Islet of Langerhans (tissue), 1 donor: ENCODE results near the gene TXNDC2.
"Not testable (repeated sequence)": the region's sequence is repeated elsewhere in the genome, so short reads cannot be mapped to it uniquely, and the experiment has no call there.

Experiments
- FAIRE-seq: peaks from one replicate; lab custom pipeline; 2011; peaks lifted over from hg19 to GRCh38; lab: Jason Lieb, UNC

Gene TXNDC2

DNA sequence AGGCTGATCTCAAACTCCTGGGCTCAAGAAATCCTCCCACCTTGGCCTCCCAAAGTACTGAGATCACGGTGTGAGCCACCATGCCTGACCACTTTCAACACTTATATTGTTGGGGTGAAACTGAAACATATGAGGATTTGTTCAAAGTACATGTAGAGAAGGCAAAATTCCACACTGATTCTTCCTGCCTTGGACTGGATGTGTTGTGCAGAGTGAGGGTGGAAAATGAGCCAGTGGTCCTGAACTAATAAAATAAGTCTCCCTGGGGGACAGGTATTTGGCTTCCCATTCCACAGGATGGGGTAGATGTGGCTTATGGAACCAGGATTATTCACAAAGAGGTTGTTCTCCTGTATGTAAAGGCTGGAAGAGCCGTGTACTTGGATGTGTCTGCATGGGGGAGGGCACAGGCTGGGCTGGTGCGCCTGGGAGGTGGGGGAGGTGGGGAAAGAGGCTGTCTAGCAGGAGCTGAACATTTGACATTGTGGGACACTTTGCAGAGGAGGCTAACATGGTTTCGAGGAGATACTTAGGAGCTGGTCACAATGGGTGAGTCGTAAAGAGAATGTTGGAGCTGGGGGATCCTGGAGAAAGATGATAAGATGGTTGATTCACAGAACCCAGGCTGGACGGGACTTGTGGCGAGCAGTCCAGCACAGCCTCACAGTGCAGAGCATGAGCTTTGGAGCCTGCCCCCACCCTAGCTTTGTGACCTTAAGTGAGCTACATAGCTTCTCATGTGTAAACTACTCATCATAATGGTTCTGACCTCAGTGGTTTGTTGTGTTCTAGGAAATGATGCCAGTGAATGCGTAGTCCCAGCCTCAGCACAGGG lies at the start of gene TXNDC2:
TXNDC2 (plus strand) TSS at position 804 of the 835 bp plus-strand sequence. CDS start 708 bp downstream, outside the sequence.
- no peak for FAIRE-seq

DNA sequence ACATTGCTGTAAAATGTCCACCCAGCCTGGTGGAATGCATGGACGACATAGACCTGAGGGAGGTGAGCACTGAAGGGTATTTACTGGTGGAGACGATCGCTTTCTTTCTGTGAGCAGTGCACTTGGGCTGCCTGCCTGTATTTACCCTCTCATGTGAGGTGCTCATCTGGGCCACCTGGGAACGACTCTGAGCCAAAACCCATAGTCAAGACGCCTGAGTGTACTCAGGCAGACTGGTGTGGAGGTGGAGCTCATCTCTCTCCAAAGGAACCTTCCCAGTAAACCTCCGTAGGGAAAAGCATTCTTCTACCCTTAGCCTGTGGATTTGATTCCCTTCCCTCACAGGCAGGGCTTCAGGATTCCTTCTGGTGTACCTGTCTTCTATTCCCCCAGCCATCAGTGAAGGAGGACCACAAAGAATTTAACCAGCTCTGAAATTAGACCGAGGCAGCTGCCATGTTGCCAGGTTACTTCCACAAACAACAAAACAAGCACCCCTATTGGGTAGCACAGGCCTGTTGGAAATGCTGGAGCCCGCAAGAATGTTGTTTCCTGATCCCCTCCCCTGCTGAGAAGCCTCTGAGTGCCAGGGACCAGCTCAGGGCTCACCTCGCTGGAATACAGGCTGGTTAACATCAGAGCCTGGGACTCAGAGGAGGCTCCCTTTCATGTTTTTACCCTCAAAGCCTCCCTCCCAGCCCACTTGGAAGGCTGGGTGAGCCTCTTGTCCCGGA lies 47.5 kb upstream of the TXNDC2 start:
- FAIRE-seq, result no peak

DNA sequence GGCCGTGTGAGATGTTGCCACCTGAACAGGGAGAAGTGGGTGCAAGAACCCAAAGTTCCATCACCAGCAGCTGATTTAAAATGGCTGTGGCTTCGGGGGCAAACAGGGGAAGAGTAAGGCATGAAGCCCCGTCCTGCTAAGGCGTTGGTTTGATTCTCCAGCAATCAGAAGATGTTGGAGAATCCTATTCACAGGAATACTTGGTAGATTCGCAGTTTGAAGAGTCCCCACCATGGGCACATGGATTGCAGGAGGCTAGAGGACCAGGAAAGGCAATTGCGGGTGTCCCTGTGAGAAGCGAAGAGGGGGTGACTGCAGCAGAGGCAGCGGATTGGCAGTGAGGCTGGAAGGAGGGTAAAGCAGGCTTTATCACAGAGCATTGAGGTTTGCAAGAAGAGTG lies 46.6 kb upstream of the TXNDC2 start:
- no peak for FAIRE-seq

- no peak for FAIRE-seq
Measured at GRCh38 chr18:9839853-9840252, 45.9 kb upstream of the TXNDC2 start.

GRCh38 chr18:9841752-9842151 lies 44.0 kb upstream of the TXNDC2 start:
- FAIRE-seq, result no peak

- FAIRE-seq, result no peak
Measured at GRCh38 chr18:9842448-9842847, 43.3 kb upstream of the TXNDC2 start.

- no peak for FAIRE-seq
Measured at GRCh38 chr18:9845256-9845655, 40.5 kb upstream of the TXNDC2 start.

GRCh38 chr18:9846162-9846925 lies 39.4 kb upstream of the TXNDC2 start:
- no peak for FAIRE-seq

- no peak for FAIRE-seq
Measured at GRCh38 chr18:9848170-9848879, 37.4 kb upstream of the TXNDC2 start.

DNA sequence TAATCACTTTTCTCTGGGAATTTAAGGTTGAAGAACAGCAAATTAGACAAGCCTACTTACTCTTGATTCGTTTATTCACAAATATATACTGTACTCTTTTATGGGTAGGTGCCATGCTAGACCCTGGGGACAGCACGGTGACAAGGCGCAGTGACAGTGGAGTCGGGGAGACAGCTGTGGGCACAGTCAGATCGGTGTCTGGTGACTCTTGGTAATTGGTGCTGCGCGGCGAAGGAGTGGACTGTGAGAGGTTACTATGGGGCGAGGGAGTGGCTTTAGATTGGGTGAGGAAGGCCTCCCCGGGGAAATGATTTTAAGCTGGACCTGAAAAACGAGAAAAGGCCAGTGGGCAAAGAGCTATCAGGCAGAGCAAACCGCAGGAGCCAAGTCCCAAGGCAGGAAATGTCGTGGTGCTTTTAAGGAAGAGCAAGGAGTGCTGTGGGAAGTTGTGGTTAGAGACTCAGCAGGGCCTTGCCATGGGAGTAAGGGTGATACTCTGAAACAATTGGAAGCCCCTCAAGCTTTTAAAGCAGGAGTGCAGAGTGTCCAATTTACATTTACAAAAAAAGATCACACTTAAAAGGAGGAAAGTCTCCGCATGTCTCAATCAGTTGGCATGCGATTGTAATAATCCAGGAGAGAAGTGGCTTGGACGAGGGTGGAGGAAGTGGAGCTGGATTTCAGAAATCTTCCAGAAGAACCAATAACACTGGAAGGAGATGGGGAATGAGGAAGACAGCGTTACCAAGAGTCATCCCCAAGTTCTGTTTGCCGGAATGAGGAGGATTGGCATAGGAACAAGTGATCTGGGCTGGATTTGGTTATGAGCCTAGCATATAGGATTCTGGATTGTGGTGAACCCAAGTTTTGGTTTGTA lies 36.1 kb upstream of the TXNDC2 start:
- FAIRE-seq, result no peak

- FAIRE-seq, result no peak
Measured at GRCh38 chr18:9850309-9850708, 35.5 kb upstream of the TXNDC2 start.

DNA sequence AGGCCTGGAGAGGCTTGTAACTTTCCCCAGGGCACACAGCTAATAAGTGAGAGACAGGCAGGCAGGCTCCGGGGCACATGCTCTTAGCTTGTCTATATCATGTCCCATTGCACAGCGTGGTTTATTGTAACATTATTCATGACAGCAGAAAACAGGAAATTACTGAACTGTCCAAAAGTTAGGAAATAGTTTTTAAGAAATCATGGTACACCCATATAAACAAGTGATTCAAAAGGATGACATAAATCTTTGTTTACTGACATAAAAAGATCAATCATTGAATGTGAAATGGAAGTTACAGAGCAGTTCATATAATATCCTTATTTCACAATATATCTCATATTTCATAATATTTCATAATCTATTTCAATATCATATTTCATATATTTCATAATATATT lies 34.3 kb upstream of the TXNDC2 start:
- no peak for FAIRE-seq

- no peak for FAIRE-seq
Measured at GRCh38 chr18:9852266-9853081, 33.3 kb upstream of the TXNDC2 start.

DNA sequence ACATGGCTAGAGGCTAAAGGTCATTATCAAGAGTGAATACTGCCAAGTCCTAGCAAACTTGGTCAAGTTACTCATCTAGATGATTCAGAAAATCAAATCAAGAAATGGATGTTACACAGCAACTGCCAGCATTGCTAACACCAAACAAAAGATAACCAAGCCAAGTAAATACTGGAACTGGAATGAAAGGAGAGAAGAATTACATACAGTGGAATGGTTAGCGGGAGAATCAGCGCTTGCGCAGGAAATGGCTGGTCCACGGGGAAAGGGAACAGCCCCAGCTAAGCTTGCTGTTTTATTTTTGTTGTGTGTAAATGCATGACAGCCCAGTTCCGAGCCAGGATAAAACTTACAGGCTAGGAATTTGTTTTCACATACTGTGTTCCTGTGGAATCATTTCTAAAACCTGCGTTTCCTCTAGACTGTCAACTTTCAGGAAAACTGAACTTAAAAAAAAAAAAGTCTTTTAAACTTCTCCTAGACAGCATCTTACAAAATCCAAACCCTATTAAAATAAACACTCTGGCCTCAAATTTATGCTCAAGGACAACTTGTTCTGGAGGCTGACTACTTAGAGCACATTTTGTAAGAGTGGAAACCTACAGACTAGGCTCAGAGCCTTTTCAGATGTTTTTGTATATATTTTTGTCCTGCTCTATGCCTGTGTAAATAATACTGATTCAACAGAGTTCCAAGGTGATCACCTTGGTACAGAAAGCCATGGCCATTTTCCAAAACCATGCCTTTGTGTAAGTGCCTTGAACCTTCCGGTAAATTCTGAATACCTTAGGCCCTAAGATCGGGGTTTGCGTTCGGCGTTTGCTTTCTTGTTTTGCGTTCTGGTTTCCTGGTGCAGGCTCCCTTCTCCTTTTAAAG lies 30.7 kb upstream of the TXNDC2 start:
- no peak for FAIRE-seq

GRCh38 chr18:9855681-9856080 lies 30.1 kb upstream of the TXNDC2 start:
- FAIRE-seq, result no peak

GRCh38 chr18:9856092-9856491 lies 29.7 kb upstream of the TXNDC2 start:
- FAIRE-seq, result no peak

DNA sequence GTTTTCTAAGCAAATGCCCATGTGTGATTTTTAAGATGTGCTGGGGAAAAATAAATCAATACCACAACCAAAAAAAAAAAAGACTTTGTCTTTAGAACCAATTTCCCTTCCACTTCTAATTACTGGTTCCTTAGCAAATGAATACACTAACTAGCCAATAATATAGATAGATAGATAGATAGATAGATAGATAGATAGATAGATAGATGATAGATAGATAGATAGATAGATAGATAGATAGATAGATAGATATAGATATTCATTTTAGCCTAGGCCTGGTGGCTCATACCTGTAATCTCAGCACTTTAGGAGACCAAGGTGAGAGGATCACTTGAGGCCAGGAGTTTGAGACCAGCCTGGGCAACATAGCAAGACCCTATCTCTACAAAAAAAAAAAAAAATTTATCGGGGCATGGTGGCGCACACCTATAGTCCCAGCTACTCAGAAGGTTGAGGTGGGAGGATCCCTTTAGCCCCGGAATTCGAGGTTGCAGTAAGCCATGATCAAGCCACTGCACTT lies 28.2 kb upstream of the TXNDC2 start:
- not testable (repeated sequence) for FAIRE-seq

GRCh38 chr18:9858642-9859041 lies 27.1 kb upstream of the TXNDC2 start:
- FAIRE-seq, result no peak

DNA sequence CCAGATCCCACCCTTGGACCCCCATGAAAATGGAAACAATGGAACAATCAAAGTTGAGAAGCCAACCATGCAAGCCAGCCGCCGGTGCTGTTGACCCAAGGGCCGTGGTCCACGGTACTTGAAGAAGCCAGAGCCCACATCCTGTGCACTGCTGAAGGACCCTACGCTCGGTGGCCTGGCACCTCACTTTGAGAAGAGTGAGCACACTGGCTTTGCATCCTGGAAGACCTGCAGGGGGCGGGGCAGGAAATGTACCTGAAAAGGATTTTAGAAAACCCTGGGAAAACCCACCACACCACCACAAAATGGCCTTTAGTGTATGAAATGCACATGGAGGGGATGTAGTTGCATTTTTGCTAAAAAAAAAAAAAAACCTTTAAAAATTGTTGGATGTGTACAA lies 26.5 kb upstream of the TXNDC2 start:
- no peak for FAIRE-seq
